MG63 (cell line): ENCODE measurements around the gene CASP8. TPM values are rescaled to one million over a fixed set of nuclear protein-coding genes. Genes with fewer than 3 reads are reported as not detected.

Experiments used
- DNase-seq: peaks from one replicate; pipeline ENCODE4 v3.0.0-alpha.2; 2020
- H3K27me3 ChIP-seq: fragments of 250-450 bp; sonication (Bioruptor Pico); 2 replicates; pipeline ENCODE4 v1.5.1; 2020; ENCODE audit warnings: mild to moderate bottlenecking, moderate library complexity
- H3K36me3 ChIP-seq: fragments of 250-450 bp; sonication (Bioruptor Pico); 2 replicates; pipeline ENCODE4 v1.5.1; 2020; ENCODE audit warnings: mild to moderate bottlenecking, moderate library complexity
- H3K4me3 ChIP-seq: fragments of 250-450 bp; sonication (Bioruptor Pico); 2 replicates; pipeline ENCODE4 v1.5.1; 2020; ENCODE audit warnings: mild to moderate bottlenecking, moderate library complexity
- H3K9me3 ChIP-seq: fragments of 250-450 bp; sonication (Bioruptor Pico); 2 replicates; pipeline ENCODE4 v1.5.1; 2020; ENCODE audit warnings: mild to moderate bottlenecking, moderate library complexity
- total RNA-seq: library from RNA; depleted of rRNA; stranded (reverse); fragments of >200 nt; shearing (Covaris generic); gene quantifications from 2 replicates; pipeline ENCODE4 v1.2.3, GENCODE V29; 2014; ENCODE audit warnings: low replicate concordance

The CASP8 gene
- total RNA-seq, 1 experiment from 2014 or later, result 16.3 TPM

- no peaks in the 10 kb centered on the region for H3K36me3 ChIP-seq
- H3K4me3 ChIP-seq, result peak overlapping the region; percentile 52
- no peak for DNase-seq
- H3K9me3 ChIP-seq, result no peaks in the 10 kb centered on the region
- no peaks in the 10 kb centered on the region for H3K27me3 ChIP-seq
Measured at GRCh38 chr2:201258666-201259615, 1.4 kb upstream of the CASP8 start.

GRCh38 chr2:201261471-201261870 is 1.1 kb downstream of the CASP8 start:
- Histone ChIP-seq H3K4me3 (no peak overlapping the region), H3K27me3 (no peaks in the 10 kb centered on the region), H3K36me3 (no peaks in the 10 kb centered on the region), H3K9me3 (no peaks in the 10 kb centered on the region)
- no peak for DNase-seq

GRCh38 chr2:201261906-201262305 is 1.6 kb downstream of the CASP8 start:
- no peak for DNase-seq
- Histone ChIP-seq H3K27me3 (no peaks in the 10 kb centered on the region), H3K9me3 (no peaks in the 10 kb centered on the region), H3K4me3 (no peak overlapping the region), H3K36me3 (no peaks in the 10 kb centered on the region)

- Histone ChIP-seq H3K9me3 (no peaks in the 10 kb centered on the region), H3K4me3 (no peak overlapping the region), H3K27me3 (no peaks in the 10 kb centered on the region), H3K36me3 (no peaks in the 10 kb centered on the region)
- DNase-seq, result no peak
Measured at GRCh38 chr2:201262718-201263117, 2.4 kb downstream of the CASP8 start.

- no peaks in the 10 kb centered on the region for H3K36me3 ChIP-seq
- H3K9me3 ChIP-seq, result no peaks in the 10 kb centered on the region
- H3K27me3 ChIP-seq, result no peaks in the 10 kb centered on the region
- no peak for DNase-seq
- no peak overlapping the region for H3K4me3 ChIP-seq
Measured at GRCh38 chr2:201263779-201264178, 3.4 kb downstream of the CASP8 start.

- no peak for DNase-seq
- no peaks in the 10 kb centered on the region for H3K27me3 ChIP-seq
- no peaks in the 10 kb centered on the region for H3K36me3 ChIP-seq
- H3K9me3 ChIP-seq, result no peaks in the 10 kb centered on the region
- no peak overlapping the region for H3K4me3 ChIP-seq
Measured at GRCh38 chr2:201264472-201265173, 4.3 kb downstream of the CASP8 start.

- no peaks in the 10 kb centered on the region for H3K9me3 ChIP-seq
- peaks cover 3% of the 10 kb centered on the region; the same call in 1 of the 2 replicates for H3K36me3 ChIP-seq
- H3K27me3 ChIP-seq, result no peaks in the 10 kb centered on the region
- H3K4me3 ChIP-seq, result no peak overlapping the region
- DNase-seq, result no peak
Measured at GRCh38 chr2:201266629-201267028, 6.3 kb downstream of the CASP8 start.

- no peaks in the 10 kb centered on the region for H3K9me3 ChIP-seq
- H3K36me3 ChIP-seq, result peaks cover 3% of the 10 kb centered on the region; the same call in 1 of the 2 replicates
- H3K4me3 ChIP-seq, result no peak overlapping the region
- no peaks in the 10 kb centered on the region for H3K27me3 ChIP-seq
- no peak for DNase-seq
Measured at GRCh38 chr2:201267278-201268030, 7.1 kb downstream of the CASP8 start.

- Histone ChIP-seq H3K27me3 (no peaks in the 10 kb centered on the region), H3K4me3 (no peak overlapping the region)
Measured at GRCh38 chr2:201269764-201270163, 9.4 kb downstream of the CASP8 start.

GRCh38 chr2:201270293-201271001 is 10.1 kb downstream of the CASP8 start:
- Histone ChIP-seq H3K4me3 (no peak overlapping the region), H3K9me3 (no peaks in the 10 kb centered on the region), H3K27me3 (no peaks in the 10 kb centered on the region), H3K36me3 (peaks cover 5% of the 10 kb centered on the region)
- DNase-seq, result no peak

More at GRCh38 chr2:201269764-201270163, 9.4 kb downstream of the CASP8 start:
- Histone ChIP-seq H3K36me3 (peaks cover 3% of the 10 kb centered on the region), H3K9me3 (no peaks in the 10 kb centered on the region)
- no peak for DNase-seq

GRCh38 chr2:201271917-201272316 is 11.6 kb downstream of the CASP8 start:
- peaks cover 5% of the 10 kb centered on the region for H3K36me3 ChIP-seq
- no peaks in the 10 kb centered on the region for H3K9me3 ChIP-seq
- H3K27me3 ChIP-seq, result no peaks in the 10 kb centered on the region
- H3K4me3 ChIP-seq, result no peak overlapping the region
- DNase-seq, result no peak

- Histone ChIP-seq H3K27me3 (no peaks in the 10 kb centered on the region), H3K36me3 (peaks cover 10% of the 10 kb centered on the region), H3K9me3 (no peaks in the 10 kb centered on the region), H3K4me3 (no peak overlapping the region)
- DNase-seq, result no peak
Measured at GRCh38 chr2:201273330-201273983, 13.1 kb downstream of the CASP8 start.

- DNase-seq, result no peak
- Histone ChIP-seq H3K27me3 (no peaks in the 10 kb centered on the region), H3K36me3 (peaks cover 12% of the 10 kb centered on the region)
Measured at GRCh38 chr2:201275069-201275468, 14.7 kb downstream of the CASP8 start.

GRCh38 chr2:201275990-201276389 is 15.7 kb downstream of the CASP8 start:
- H3K9me3 ChIP-seq, result no peaks in the 10 kb centered on the region
- DNase-seq, result no peak
- H3K27me3 ChIP-seq, result no peaks in the 10 kb centered on the region
- peaks cover 10% of the 10 kb centered on the region for H3K36me3 ChIP-seq
- no peak overlapping the region for H3K4me3 ChIP-seq

More at GRCh38 chr2:201275069-201275468, 14.7 kb downstream of the CASP8 start:
- H3K9me3 ChIP-seq, result no peaks in the 10 kb centered on the region
- H3K4me3 ChIP-seq, result no peak overlapping the region

GRCh38 chr2:201276511-201276910 is 16.2 kb downstream of the CASP8 start:
- Histone ChIP-seq H3K4me3 (no peak overlapping the region), H3K27me3 (no peaks in the 10 kb centered on the region), H3K36me3 (peaks cover 10% of the 10 kb centered on the region), H3K9me3 (no peaks in the 10 kb centered on the region)
- no peak for DNase-seq

GRCh38 chr2:201279079-201279478 is 18.7 kb downstream of the CASP8 start:
- H3K4me3 ChIP-seq, result no peak overlapping the region
- no peaks in the 10 kb centered on the region for H3K9me3 ChIP-seq
- no peaks in the 10 kb centered on the region for H3K27me3 ChIP-seq
- H3K36me3 ChIP-seq, result peaks cover 10% of the 10 kb centered on the region
- no peak for DNase-seq
